MV-4-11 (cell line): Measurements from ENCODE around the gene CACNA1C.

Source experiments
- DNase-seq: peaks from one replicate; lab custom pipeline; 2025; lab: John Stamatoyannopoulos, UW

The CACNA1C gene

DNA sequence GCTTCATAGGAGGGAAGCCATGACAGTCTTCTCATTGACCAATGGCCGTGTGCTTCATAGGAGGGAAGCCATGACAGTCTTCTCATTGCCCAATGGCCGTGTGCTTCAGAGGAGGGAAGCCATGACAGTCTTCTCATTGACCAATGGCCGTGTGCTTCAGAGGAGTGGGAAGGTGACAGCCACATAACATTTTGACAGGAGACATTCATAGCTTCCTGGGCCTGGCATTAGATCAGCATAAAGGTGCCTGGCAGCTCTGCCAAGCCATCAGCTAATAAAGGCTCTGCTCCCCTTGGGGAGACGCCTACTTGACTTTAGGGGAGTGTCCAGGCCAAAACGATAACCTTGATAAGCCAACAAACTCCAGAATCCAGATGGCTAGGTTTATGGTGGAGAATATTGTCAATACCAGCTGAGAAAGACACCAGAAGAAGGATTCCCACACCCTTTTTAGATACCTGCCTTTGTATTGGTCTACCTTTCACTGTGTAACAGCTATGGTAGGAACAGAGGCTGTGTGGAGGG is 468.0 kb downstream of the CACNA1C start:
- no peak for DNase-seq

DNA sequence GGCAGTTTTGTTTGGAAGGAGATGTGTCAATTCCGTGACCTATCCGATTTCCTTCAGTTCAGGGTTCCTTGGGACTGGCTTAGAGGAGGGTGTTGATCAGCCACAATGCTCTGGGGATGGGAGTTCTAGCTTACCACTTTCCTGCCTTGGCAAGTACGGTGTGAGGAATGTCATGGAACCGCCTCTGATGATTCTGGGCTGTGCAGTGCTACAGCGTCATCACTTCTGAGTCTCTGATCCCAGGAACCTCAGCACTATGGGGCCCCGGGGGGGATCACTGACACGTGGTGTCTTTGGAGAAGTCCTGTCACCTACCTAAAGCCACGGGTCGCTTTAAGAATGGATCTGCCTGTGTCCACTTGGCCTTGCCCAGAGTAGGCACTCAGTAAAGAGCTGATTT is 470.5 kb downstream of the CACNA1C start:
- no peak for DNase-seq

DNA sequence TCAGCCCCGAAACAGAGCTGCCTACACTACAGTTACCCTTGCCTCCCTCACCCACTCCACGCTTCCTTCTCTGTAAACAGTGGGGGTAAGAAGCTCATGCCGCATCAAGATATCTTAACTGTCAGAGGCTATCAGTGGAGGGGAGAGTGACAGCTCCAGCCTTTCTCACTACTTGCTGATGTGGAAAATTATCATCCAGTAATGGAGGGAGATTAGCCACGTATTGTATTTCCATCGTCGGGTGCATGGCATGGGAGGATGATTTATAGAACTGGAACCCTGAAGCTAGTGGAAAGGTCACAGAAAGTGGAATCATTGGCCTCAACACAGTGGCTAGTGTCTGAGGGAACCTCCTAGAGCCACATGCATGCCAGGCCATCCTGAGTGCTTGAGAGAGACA is 471.1 kb downstream of the CACNA1C start:
- no peak for DNase-seq

- DNase-seq = no peak
These were observed 473.6 kb downstream of the CACNA1C start for GRCh38 chr12:2526371-2526770.

- no peak for DNase-seq
These were observed 475.2 kb downstream of the CACNA1C start for GRCh38 chr12:2528001-2528400.

GRCh38 chr12:2529807-2530206 is 477.0 kb downstream of the CACNA1C start:
- no peak for DNase-seq

DNA sequence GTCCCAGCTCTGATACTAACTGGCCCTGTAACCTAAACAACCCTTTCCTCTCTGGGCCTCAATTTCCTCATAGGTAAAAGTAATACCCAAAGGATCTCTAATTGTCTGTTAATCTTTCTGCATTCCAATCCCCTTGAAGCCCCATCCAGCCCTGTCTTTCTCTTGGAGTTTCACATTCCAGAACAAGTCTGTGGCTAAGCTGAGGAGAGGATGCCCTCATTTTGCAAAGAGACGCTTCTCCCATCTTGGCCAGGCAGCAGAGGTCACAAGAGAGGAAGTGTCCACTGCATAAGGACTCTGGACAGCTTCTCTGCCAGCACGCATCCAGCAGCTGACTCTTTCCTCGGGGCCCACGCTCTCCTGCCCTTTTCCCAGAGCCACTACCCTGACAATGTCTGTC is 478.6 kb downstream of the CACNA1C start:
- DNase-seq = no peak

GRCh38 chr12:2533036-2533435 is 480.2 kb downstream of the CACNA1C start:
- DNase-seq = no peak

GRCh38 chr12:2535583-2536204 is 482.9 kb downstream of the CACNA1C start:
- DNase-seq = no peak

- DNase-seq = no peak
These were observed 483.9 kb downstream of the CACNA1C start for GRCh38 chr12:2536724-2537123.

DNA sequence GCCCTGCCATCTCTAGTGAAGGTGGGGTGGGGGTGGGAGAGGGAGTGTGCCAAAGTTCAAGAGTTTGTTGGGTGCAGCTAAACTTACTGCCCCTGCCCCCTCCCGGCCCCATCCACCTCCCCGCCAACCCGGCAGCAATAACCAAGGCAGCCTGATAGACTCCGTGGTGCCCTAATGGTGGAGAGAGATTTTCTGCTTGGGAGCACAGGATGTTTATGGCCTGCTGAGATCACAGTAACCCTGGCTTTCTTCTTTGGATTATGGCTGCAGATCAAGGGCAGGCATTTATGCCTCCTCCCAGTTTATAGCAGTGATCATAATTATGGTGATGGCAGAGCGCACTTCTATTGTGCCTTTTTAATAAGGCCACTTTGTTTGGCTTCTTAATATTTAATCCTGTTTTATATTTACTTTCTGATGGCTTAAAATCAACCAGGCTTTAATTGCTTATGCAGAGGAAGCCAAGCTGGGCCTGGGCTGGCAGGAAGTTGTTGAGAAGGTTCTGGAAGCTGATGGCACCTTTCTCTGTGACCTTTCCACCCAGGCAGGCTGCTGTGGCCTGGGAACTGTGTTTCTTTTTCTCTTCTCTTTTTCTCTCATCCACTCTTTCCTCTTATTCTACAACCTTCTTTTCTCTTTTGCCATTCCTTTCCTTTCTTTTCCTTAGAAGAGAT is 485.2 kb downstream of the CACNA1C start:
- DNase-seq = no peak

DNA sequence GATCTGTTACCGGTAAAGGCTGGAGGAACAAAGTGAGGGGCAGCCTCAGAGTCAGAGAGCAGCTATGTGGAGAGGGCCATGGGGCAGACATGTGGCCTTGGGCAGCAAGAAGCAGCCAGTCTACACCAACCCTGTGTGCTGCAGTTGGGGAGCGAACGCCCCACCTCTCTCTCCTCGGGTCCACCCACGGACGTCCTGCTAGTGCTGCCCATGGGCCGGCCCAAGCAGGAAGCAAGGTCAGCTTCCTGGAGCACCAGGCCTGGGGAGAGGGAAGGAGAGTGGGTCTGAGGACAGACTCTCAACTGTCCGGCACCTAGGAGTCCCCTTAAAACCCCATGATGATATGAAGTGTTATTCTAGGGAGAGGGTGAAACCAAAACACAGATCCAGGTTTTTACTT is 487.2 kb downstream of the CACNA1C start:
- DNase-seq = no peak

DNA sequence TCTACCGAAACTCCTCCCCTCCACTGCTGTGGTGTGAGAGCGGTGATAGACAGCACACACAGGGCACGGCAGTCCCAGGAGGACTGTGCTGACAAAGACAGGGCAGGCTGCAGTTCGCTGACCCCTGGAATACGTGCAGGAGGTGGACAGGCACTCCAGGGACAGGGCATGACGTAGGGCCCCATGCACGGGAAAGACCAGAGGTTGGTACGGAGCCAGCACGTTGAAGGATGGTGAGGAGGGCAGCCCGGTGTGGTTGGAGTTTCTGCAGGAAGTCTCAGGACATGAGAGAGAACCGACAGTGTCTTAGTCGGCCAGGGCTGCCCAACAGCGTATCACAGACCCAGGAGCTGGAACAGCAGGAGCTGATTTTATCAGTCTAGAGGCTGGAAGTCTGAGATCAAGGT is 487.8 kb downstream of the CACNA1C start:
- DNase-seq = no peak

GRCh38 chr12:2541631-2542204 is 488.9 kb downstream of the CACNA1C start:
- DNase-seq = no peak

GRCh38 chr12:2543801-2544200 is 491.0 kb downstream of the CACNA1C start:
- DNase-seq = no peak

DNA sequence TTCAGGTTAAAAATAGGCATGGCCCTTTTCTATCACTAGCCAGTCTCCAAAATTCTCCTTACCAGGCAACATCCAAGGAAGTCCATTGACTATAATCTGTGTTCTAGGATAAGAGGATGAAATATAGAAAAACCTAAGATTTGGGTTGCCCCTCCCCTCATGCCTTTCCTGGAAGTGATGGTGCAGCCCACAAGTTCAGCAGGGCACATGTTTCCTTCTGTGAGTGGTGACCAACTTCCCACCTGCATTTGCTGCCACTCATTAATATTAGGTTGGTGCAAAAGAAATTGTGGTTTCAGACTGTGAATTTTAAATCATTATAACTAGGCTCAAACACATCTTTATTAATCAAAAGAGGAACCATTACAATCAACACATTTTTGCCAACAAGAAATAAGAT is 491.4 kb downstream of the CACNA1C start:
- DNase-seq = no peak

DNA sequence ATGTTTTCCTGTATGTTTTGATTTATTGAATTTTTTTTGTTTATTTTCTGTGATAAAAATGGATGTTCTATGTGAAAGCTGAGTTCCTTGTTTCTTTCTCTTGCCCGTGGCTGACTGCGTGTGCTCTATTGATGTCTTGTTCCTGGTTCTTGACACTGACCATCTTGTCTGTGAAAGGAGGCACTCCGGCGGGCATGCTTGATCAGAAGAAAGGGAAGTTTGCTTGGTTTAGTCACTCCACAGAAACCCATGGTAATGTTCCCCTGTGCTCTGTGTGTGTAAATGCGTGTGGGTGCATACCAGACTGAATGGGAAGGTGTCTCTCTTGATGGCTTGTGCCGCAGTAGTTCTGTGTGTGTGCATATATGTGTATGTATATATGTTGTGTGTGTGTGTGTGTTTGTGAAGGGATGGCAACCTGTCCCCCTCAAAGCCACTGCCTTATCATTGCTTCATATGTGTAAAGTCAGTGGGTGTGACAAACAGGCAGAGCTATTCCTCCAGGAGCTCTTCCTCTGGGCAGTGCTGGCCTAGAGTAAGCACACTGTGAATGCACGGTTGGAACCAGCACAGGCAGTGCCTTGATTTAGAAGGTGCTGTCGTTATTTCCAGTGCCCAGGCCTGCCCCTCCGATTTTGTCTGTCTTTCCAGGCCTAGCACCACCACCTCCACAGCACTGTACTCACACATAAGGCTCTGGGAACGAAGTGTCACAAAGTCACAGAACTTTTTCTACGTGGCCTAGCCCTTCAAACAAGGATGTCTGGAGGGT is 494.7 kb downstream of the CACNA1C start:
- peak; percentile 86 for DNase-seq

- no peak for DNase-seq
These were observed 495.3 kb downstream of the CACNA1C start for GRCh38 chr12:2548081-2548480.

DNA sequence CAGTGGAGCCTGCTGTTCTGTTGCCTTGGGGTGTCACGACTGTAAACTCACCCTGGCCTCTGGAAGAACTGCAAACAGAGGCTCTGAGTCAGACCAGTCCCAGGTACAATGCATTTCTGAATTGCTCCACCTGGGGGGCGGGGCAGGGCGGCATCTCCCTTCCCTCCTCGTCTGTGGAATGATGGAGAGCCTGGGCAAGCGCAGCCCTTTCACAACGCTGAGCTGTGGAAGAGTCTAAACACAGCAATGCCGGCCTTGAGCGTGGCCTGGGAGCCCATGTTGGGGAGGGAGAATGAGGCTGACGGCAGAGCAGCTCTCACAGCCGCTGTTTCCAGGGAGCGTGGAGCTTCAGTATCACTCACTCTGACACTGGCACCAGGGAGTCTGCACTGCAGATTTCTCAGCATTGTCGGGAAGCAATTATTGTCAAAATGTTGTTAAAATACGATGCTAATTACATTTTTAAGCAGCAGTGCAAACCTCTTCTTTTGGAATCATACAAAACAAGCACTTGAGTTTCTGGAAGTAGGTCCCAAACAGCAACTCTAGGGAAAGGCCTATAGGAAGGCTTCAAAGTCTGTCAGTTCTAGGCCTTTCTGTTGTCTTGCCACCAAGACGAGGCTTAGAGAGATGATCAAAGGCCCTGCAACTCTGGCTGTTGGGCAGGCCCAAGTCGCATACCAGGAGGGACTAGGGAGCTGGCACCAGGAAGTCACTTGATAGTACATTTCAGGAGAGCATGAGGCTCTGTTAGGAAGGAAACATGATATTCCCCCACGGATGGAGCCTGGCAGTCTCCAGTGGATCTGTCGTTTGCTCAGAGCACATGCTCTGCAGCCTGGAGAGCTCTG is 498.0 kb downstream of the CACNA1C start:
- no peak for DNase-seq

GRCh38 chr12:2551412-2551900 is 498.7 kb downstream of the CACNA1C start:
- peak; percentile 76 for DNase-seq

- no peak for DNase-seq
These were observed 499.4 kb downstream of the CACNA1C start for GRCh38 chr12:2552000-2552756.
